ENCODE results near the gene RRP7A.
"Not testable (repeated sequence)": the region's sequence is repeated elsewhere in the genome, so short reads cannot be mapped to it uniquely, and the experiment has no call there.

The RRP7A gene

DNA sequence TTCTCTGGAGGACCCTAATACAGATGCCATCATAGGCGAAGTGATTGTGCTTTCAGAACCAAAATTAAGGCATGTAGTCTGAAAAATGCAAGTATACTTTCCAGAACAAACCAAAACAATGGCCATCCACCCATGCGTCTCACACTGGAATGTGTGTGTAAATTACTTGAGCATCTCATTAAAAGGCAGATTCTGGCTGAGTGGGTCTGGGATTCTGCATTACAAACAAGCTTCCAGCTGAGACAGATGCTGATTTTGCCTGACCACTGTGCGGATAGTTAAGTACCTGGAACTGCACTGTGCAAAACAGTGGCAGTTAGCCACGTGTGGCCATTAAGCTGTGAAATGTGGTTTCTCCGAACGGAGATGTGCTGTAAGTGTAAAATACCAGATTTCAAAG, 26.2 kb downstream of the RRP7A start:
- DNase-seq = no peak

- DNase-seq = no peak
Measured at GRCh38 chr22:42492323-42492690, 27.3 kb downstream of the RRP7A start.

DNA sequence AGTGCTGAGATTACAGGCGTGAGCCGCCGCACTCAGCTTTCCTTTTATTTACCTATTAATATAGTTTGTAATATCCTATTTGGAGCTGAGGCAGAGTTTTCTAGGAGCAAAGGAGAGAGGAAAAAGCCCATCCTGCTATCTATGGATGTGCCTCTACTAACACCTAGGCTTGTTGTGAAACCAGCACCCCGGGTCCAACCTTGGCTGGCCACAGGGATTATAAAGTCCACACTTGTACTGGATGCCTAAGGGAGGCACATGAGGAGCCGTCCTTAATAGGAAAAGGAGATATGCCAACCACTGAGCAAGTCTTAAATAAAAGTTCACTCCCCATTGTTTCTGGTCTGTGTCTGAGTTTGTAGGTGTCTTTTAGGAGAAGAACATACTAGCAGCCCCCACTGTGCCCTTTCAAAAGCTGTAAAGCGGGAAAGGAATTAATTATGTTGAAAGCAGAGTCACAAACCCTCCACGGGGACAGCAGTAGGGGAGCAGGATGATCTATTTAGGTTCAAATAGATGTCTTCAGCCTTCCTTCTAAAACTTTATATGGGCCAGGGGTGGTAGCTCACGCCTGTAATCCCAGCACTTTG, 29.3 kb downstream of the RRP7A start:
- no peak for DNase-seq

- DNase-seq = no peak
Measured at GRCh38 chr22:42489000-42489399, 30.6 kb downstream of the RRP7A start.

- DNase-seq = no peak
Measured at GRCh38 chr22:42484506-42484905, 35.1 kb downstream of the RRP7A start.

GRCh38 chr22:42483610-42484223, 35.9 kb downstream of the RRP7A start:
- not testable (repeated sequence) for DNase-seq

DNA sequence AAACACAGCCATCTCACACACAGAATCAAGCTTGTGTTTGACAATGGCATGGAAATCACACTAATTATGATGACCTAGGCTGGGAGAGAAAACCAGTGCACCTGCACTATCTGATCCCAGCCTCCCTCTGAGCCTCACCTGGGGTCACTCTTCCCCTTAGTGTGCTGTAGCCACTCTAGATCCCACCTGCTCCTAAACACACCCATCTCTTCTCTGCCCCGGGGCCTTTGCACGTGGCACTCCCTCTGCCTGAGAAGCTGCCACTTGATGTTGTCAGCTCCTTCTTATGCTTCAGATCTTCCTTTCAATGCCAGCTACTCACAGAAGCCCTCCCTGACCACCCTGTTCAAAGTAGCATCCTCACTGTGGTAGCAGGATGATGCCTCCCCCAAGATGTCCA, 44.5 kb downstream of the RRP7A start:
- DNase-seq = no peak

- peak; percentile 5 to 48 for DNase-seq
Measured at GRCh38 chr22:42473484-42474193, 46.0 kb downstream of the RRP7A start.

GRCh38 chr22:42472671-42473070, 46.9 kb downstream of the RRP7A start:
- no peak for DNase-seq

- no peak for DNase-seq
Measured at GRCh38 chr22:42471441-42471840, 48.2 kb downstream of the RRP7A start.

DNA sequence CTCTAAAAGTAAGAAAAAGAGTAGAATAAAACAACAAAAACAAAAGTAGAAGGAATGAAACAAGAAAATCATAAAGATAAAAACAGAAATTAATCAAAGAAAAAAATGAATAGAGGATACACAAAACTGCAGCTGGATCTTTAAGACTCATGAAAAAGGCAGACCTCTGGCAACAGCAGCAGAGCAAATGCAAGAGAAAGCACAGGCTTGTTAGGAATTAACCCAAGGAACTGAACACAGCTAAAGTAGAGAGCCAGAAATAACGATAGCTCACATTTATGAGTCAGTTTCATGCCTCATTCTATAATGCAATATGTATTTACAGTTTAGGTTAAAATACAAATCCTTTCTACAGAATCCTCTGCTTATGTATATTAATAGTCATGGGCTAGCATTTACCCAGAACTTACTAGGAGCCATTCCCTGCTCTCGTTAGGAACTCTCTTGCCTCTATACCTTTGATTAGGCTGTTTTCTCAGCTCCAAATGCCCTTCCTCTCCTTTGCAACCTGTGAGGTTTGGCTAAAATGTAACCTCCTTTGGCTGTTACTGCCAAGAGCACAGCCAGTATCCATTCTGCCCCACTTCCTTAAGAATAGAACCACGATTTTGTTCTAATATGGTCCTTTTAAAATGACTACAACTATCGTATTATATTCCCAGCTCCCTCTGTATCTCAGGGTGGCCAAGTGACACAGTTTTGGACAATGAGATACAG, 49.1 kb downstream of the RRP7A start:
- no peak for DNase-seq

DNA sequence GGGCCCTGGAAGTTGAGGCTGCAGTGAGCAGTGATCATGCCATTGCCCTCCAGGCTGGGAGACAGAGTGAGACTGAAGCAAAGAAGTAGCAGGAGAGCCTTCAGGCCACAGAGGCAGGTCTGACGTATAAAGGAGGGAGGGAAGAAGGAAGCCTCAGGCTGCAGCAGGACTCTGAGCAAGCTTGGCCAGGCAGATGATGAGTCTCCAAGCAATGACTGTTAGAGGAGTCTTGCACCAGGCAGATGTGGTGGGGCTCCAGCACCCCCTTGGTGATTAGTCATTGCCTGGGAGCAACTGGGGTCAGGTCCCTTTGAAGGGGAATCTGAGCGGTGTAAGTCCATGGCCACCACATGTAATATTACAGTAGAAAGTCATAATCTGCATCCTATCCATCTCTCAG, 50.8 kb downstream of the RRP7A start:
- DNase-seq = no peak

DNA sequence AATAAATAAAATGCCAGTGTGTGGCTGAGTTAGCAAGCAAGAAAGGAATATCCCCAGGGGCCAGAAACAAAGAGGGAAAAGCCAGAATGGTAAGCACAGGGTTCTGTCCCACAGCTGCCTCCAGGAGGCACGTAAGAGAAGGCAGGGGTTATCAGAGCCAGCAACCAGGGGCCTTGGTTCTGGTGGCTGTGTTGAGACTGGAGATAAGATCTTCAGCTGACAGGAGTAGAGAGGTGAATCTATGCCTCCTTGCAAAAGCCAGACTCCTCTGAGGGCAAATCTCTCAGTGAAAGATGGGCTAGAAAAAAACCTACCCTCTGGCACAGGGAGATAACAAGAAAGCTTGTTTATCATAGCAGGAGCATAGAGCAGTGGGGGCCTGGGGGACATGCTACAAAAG, 57.6 kb downstream of the RRP7A start:
- DNase-seq = no peak

DNA sequence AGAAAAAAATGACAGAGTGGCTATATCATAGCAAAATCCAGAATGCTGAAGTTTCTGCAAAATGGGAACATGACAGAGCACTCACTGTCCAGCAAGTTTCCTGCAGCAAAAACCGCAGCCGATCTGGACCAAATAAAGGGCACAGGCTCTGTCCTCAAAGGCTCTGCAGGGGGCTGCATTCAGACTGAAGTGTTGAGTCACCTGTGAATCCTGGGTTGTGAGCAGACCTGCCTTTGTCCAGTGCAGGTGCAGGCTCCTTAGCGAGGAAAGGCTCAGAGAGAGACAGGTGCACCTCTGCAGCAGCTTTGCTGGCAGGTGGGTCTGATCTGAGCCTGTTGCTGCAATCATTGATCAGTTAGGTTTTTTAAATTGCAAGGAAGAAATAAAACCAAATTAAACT, 58.1 kb downstream of the RRP7A start:
- DNase-seq = no peak
